ENCODE results near the gene FAM81A.
"Not testable (repeated sequence)": the region's sequence is repeated elsewhere in the genome, so short reads cannot be mapped to it uniquely, and the experiment has no call there.

FAM81A gene

DNA sequence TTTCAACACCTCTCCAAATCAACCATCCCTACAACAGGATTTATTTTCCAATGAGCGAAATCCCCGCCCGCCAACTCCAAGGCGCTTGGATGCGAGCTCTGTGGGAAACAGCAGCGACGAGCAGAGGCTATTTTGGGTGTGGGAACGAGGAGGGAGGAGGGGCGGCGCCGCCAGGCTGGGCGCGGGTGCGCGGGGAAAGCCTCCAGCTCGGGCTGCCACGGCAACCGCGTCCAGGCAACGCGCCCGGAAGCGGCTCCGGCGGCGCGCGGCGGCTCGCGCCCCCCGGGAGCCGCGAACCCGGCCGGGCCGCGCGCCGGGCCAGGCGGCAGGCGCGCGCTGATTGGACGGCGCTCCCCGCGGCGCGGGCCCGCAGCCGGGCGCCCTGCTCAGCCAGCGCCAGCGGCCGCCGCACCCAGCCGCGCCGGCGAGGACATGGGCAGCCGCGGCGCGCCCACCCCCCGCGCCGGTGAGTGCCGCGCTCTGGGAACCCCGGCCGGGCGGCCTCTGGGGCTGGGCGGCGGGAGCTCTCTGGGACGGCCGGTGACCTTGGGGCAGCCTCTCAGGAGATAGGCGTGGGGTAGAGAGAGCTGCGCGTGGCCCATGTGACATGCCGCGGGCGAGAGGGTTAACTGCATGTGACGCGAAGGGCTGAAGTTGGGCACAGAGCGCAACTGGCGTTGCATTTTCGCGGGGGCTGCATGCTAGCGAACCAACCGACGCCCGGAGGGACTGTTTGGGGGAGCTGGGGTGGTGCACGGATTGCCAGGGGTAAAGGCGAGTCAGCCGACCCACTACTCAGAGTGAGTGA is at the start of gene FAM81A:
TSS of gene FAM81A (plus strand) at position 370 of the 808 bp plus-strand sequence. CDS start 20,441 bp downstream, outside the sequence.
- FAIRE-seq = no peak

DNA sequence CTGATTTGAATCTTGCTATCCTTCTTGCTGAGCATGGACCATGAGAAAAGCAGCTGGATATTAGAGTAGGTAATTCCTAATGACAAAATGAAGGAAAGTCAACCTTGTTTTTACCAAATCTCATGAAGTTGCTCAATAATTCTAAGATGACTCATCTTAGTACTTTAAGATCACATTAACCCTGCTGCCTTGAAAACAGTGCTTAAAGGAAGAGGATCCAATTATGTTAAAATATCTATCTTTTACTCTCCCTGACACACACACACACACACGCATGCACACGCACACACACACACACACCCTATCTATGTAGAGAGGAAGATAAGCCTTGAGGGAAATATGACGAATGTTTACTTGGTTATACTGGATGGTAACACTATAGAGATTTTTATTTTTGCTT is 49.3 kb upstream of the FAM81A start:
- FAIRE-seq = no peak

DNA sequence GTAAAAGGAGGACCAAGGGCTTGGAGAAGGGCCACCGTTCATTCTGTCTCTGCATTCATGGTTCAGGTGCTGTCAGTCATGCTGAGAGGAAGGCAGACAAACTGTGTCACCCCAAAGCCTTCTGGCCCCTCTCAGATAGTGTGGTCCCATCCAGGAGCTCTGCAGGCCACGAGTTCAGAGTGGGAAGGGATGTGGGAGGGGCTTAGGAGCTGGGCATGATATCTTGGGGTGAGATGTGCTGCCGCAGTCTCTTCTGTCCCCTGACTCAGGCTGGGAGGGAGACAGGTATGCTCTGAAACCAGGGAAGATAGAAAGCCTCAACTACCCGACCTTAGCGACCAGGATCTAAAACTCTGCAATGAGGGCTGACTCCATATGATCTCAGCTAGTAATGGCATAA is 45.7 kb upstream of the FAM81A start:
- FAIRE-seq = no peak

DNA sequence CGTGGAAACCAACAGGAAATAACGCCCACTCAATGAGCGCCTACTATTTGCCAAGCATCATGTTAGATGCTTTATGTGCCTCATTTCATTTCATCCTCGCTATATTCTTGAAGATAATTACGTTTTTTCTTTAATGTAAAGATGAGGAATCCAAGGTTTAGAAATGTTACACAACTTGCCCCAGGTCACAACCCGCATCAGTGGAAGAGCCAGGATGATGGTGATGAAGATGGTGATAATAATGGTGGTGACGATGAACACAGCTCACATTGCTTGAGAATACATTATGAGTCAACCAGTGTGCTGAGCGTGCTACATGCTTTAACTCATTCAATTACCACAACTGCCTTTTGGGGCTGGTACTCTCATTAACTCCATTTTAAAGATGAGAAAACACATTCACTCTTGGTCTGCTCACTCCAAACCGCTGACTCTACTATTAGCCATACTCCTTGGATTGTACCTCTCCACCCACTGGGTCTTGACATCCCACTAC is 43.8 kb upstream of the FAM81A start:
- FAIRE-seq = no peak

DNA sequence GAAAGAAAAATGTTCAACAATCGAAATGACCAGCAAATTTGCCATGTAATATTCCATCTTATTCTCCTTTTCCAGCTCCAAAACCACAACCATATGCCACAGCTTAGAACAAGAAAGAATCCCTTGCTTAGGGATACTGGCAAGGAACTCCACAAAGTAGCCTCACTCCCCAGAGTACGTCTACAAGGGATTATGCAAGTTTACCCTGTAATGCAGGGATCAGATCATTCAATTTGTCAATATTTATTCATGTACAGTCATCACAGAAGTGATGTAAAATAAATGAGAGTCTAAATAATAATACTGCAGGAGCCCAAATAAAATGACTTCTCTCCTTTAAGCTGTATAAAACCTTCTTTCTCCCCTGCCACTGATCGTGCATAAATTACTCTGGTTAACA is 41.8 kb upstream of the FAM81A start:
- FAIRE-seq = no peak

DNA sequence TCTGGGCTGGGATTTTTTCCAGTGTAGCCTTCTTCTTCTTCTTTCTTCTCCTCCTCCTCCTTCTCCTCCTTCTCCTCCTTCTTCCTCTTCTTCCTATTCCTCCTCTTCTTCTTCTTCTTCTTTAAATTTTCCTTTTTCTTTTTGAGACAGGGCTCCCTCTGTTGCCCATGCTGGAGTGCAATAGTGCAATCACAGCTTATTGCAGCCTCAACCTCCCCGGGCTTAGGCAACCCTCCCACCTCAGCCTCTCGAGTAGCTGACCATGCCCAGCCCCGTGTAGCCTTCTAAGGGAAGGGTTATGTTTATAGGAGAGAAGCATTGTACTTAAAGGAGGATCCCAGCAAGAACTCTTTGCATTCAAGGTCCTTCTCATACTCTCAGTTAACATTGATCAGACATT is 41.3 kb upstream of the FAM81A start:
- no peak for FAIRE-seq

DNA sequence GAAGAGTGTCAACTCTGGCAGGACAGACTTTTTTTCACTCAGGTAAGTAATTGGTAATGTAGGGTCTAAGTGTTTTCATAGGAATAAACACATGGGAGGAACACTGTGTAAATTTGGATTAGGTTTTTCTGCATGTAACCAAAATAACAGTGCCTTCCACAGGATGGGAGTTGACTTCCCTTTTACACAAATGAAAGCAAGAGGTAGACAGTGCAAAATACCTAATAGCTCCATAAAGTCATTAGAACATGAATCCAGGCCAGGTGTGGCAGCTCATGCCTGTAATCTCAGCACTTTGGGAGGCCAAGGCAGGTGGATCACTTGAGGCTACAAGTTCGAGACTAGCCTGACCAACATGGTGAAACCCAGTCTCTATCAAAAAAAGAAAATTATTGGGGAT is 39.8 kb upstream of the FAM81A start:
- FAIRE-seq = no peak

DNA sequence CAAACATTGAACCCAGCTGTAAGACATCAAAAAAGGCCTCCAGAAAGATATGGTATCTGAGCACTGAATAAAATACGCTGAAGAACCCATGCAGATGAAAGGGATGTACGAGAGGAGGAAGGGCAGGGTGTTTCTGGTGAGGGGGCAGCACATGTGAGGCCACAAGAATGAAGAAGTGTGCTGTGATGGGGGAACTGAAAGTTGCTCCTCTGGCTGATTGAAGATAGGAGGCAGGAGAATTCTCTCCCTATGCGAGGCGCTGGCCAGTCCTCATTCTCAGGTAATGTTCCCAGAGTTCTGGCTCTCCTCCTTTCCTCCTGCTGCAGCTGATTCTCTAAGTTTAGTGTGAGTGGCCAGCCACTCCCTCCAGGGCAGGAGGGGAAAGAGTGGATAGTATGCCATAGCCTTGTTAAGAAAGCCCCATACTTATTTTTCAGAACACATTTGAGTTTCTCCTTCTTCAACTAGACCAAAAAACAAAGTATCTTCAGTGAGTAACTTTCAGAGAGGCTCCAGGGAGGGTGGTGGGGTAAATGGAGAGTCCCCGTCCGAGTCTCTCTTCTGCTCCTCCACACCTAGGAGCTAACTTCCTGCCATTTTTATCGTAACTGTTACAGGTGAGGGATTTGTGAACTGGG is 38.4 kb upstream of the FAM81A start:
- FAIRE-seq = no peak

DNA sequence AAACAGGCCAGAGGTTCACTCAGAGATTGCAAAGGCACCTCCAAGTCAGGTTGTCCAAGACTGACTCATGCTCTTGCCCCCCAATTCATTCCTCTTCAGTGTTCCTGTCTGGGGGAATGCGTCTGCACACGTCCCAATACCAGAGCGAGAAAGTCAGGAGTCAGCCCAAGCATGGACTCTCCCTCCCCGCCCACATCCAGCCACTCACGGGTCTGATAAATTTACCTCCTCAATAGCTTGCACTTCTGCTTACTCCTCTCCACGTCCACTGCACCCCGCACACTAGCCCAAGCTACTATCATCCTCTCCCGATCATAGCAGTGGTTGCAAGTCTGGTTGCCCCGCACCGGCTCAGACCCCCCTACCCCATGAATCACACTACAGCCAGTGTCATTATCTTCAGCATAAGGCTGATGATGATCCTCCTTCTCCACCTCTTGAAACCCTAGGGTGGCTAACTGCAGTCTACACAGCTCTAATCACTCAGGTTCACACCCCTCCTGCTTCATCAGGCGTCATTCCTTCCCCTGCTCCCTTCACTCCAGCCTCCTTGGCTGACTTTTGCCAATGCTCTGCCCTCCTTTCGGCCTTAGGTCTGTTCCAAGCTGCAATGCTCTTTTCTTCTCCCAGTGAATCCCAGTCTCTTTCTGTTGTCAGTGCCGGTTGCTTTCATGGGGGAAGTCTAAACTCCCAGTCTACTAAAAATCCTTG is 37.7 kb upstream of the FAM81A start:
- no peak for FAIRE-seq

DNA sequence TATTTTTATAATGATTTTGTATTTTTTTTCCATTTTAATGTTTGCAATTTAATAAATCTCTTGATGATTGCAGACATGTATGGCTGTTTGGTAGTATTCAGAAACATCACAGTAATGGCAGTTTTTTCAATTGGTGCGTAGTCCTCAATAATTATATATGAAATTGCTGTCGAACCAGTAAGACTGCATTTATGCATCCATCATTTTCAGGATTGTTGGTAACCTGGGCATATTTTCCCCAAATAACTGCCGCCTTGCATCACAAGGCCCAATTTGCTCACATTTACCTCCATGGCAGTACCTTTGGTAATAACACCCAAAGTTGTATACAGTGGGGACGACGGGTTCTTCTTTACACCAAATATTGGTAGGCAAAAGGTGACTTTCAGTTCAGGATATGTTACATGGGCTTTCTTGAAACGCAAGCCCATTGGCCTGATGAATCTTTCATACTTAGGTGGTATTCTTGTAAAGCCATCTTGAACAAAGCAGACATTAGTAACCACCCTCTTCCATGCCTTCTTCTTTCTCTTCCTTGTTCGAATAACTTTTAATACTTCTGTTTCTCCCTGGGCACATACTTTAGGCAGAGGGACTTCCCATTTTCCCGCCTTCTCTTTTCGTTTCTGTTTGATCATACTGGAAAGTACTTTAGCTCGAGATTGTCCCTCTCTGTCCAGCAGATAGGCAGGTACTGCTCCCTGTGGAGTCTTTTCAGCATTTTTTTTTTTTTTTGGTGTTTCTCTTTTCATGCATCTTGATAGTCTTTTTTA is 36.7 kb upstream of the FAM81A start:
- FAIRE-seq = not testable (repeated sequence)

DNA sequence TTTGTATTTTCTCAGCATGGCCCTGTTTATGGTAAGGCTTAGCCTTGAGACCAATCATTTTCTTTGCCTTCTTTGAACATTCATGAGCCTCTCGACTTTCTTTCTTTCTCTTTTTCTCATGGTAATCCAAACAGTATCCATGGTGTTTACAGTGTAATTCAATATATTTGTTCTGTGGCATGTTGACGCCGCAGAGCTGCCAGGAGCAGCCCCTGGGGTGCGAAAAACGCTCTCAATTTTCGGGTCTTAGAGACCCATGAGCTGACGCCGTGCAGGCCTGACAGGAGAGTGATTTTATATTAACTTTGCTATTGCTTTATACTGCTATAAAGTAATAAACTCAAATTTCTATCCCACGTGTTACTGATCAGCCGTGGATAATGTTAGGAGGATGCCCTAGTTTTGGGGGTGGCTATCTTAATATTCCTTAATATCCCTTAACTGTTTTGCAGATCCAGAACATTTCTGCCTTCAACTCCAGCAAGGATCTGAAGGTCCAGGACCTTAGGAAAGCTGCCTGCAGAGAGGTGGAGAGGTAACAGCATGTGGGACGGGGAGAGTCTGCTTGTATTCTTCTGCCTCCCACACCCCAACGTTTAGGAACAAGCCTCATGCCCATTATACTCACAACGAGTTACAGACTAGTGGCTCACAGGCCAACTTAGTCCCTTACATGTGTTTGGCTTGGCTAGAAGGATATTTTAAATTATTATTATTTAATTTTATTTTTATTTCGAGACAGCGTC is 36.0 kb upstream of the FAM81A start:
- FAIRE-seq = no peak

DNA sequence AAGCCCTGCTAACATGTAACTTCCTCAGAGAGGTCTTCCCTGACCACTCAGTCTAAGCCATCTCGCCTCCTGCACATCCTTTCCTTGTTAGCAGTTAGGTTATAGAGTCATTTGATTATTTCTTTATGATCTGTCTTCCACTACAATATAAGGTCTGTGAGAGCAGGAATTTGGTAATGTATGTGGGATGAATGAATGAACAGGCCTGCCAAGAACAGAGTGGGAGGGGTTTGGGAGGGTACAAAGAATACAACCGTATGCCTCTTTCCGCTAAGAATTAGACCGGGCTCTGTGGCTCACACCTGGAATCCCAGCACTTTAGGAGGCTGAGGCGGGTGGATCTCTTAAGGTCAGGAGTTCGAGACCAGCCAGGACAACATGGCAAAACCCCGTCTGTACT is 32.9 kb upstream of the FAM81A start:
- no peak for FAIRE-seq

DNA sequence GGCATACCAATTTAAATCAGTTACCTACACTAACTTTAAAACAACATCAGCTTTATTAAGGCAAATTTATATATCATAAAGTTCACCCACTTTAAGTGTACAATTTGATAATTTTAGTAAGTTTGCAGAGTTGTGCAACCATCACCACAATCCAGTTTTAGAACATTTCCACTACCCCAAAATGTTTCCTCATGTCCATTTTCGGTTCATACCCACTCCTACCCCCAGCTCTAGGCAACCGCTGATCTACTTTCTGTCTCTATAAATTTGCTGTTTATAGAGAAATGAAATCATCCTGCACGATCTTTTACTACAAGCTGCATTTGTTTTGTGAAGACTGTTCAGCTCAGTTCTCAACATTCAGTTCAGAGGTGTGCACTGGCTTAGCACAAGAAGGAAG is 31.5 kb upstream of the FAM81A start:
- no peak for FAIRE-seq

DNA sequence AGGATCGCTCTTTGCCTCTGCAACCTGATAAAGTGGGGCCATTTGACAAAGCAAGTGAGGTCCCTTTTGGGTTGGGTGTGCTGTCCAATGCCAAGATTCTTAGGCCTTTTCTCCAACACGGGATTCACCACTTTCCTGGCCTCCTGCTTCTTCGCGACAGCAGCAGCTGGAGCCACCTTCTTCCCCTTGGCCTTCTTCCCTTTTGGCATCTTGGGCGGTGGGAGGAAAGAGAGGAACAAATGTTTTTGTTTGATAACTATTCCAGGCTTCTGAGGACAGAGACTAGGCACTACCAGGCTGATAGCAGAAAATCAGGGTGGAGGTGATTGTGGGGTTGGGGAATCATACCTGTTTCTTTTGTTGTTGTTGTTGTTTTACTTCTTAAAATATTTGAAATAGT is 30.0 kb upstream of the FAM81A start:
- FAIRE-seq = no peak

DNA sequence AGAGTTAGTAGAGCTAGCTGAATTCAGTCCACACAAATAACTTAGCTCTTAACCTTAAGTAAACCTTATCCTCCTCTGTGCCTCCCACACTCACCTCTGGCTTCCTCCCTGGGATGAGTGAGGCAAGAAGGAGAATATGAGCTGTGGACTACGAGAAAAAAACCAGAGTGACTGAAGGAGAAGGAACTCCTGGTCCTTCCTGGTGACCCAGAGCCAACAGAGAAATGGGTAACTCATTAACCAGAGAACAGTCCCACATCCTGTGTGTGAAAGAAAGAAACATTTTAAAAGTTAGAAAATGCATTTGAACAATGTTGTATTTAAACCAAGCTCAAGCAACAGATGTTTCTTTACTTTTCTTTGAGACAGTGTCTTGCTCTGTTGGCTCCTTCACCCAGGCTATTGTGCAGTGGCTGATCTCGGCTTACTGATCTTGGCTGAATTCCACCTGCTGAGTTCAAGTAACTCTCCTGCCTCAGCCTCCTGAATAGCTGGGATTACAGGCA is 27.5 kb upstream of the FAM81A start:
- FAIRE-seq = no peak

DNA sequence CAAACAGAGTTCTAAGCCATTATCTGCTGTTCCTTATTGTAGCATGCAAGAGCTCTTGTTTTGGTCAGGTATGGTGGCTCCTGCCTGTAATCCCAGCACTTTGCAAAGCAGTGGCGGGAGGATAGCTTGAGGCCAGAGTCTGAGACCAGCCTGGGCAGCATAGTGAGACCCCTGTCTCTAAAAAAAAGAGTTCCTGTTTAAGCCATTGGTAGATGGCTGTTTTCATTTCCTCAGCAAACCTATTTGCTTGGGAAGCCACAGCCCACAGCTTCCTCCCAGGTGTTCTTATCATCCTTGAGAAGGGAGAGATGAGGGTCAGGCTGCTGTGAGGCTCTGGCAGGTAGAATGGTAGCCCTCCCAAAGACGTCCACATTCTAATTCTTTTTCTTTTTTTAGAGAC is 24.4 kb upstream of the FAM81A start:
- FAIRE-seq = no peak

DNA sequence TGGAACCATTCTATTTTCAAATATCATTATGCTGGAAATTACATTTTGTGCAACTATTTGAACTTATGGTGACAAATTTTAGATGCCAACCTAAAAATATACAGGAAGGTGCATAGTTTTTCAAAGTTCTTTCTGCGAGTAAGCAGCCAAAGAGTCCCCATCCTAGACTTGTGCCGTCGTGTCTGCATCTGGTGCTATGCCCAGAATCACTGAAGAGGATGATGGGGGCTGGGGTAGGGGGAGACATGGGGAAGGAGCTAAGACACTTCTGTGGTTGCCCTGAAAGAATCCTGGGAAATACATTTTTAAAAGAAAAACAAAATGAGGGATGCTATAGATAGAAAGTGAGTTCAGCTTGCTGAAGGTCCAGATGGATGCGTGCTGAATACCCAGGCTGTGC is 21.2 kb upstream of the FAM81A start:
- FAIRE-seq = no peak

DNA sequence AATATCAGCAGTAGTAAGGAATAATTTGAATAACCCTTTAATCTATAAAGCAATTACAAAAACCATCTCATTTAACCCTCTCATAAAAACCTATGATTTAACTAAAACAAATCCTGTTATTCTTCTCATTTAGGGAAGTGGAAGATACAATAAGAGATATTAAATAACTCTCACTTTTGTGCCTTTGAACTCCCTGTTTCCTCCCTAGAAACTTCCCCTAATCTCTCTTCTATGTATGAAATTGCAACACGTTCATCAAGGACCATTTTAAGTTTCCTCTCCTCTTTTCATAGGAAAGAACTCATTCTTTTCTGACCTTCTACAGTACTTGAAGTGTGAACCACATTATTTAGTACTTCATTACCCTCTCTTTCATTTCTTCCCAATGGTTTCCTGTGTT is 18.8 kb upstream of the FAM81A start:
- FAIRE-seq = no peak

DNA sequence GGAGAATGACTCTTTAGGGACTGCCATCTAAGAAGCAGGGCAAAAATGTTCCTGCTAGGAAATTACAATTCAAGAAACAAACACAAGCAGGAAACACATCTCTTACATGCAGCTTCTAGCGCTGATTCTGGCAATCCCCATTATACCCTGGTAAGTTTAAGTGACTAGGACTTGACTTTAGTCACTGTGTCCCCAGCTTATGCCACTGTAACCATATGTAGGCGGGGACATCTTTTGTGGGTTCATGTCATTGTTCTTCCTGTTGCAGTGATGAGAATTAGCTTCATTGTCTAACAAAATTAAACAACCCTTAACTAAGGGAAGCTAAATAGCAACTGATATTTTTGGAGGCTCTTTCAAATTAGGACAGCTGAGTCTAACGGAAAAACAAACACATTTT is 17.9 kb upstream of the FAM81A start:
- no peak for FAIRE-seq

DNA sequence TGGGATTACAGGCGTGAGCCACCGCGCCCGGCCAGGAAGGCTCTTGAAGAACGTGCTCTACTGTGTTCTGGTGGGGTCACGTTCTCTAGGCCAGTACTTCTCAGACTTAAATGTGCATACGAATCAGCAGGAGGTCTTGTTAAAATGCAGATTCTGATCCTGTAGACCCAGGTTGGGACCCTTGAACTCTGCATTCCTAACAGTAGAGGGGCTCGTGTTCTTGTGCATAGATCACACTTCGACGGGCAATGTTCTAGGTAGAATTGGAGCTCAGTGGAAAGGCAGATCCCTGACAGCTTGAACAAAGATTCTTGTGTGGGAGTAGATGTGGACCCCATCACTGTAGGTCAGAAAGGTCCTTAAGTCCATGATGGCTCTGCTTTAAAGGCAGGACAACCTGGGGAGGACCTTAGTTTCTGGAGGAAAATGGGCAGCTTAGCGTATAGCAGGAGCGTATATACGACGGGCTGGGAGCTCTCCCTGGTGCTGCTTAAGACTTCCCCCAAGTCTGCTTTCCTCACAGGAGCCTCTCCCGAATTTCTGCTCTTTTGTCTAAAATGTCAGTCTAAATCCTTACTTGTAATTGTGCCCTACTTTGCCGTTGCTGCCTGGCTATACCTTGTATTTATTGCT is 16.9 kb upstream of the FAM81A start:
- FAIRE-seq = no peak

DNA sequence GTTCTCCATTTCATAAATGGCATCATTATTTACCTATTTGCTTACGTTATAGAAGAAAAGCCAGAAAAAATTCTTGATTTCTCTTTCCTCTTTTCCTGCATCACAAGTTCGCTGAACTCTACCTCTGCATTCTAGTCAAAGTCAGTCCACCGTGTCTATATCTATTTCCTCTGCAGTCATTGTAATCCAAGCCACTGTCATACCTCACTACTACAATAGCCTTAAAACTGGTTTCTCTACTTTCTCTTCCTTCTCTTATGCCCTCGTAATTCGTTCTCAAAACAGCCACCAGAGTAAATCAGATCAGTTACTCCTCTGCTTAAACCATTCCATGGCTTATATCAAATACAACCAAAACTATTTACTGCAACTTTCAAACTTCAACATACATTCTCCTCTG is 13.4 kb upstream of the FAM81A start:
- no peak for FAIRE-seq
